Hepatocyte (in vitro differentiated cells): Measurements from ENCODE around the gene ELAVL4. TPM values are rescaled to one million over a fixed set of nuclear protein-coding genes. Genes with fewer than 3 reads are reported as not detected.

Experiments
- DNase-seq: peaks from one replicate; pipeline ENCODE4 v3.0.0-alpha.2; 2016; ENCODE audit warnings: low spot score
- H2AFZ ChIP-seq: fragments of 200-600 bp; sonication (generic); 2 replicates; pipeline ENCODE4 v1.6.0; 2016; ENCODE audit warnings: antibody characterized with exemption, mild to moderate bottlenecking
- H3K27ac ChIP-seq: fragments of 200-600 bp; sonication (generic); 2 replicates; pipeline ENCODE4 v1.5.1; 2016; ENCODE audit warnings: mild to moderate bottlenecking
- H3K27me3 ChIP-seq: fragments of 200-600 bp; sonication (generic); 2 replicates; pipeline ENCODE4 v1.6.1; 2016
- H3K36me3 ChIP-seq: fragments of 200-600 bp; sonication (generic); replicated peaks from 2 replicates; pipeline ENCODE4 v1.5.1; 2016; ENCODE audit warnings: low read depth; ENCODE audit not compliant: insufficient read depth
- H3K4me1 ChIP-seq: fragments of 200-600 bp; sonication (generic); 2 replicates; pipeline ENCODE4 v1.5.1; 2016; ENCODE audit warnings: mild to moderate bottlenecking, moderate library complexity; ENCODE audit not compliant: insufficient read depth
- H3K4me2 ChIP-seq: fragments of 200-600 bp; sonication (generic); 2 replicates; pipeline ENCODE4 v1.6.0; 2016
- H3K4me3 ChIP-seq: fragments of 200-600 bp; sonication (generic); 2 replicates; pipeline ENCODE4 v1.5.1; 2016; ENCODE audit warnings: mild to moderate bottlenecking
- H3K79me2 ChIP-seq: fragments of 200-600 bp; sonication (generic); 2 replicates; pipeline ENCODE4 v1.6.0; 2017; ENCODE audit warnings: mild to moderate bottlenecking
- H3K9me2 ChIP-seq: fragments of 200-600 bp; sonication (generic); replicated peaks from 2 replicates; pipeline ENCODE4 v1.6.0; 2017; ENCODE audit warnings: mild to moderate bottlenecking; ENCODE audit not compliant: insufficient read depth
- H3K9me3 ChIP-seq: fragments of 200-600 bp; sonication (generic); 2 replicates; pipeline ENCODE4 v1.5.1; 2016; ENCODE audit warnings: low read depth, mild to moderate bottlenecking
- H4K20me1 ChIP-seq: fragments of 200-600 bp; sonication (generic); 2 replicates; pipeline ENCODE4 v1.6.0; 2016; ENCODE audit warnings: mild to moderate bottlenecking; ENCODE audit not compliant: insufficient read depth, poor library complexity, severe bottlenecking
- CTCF ChIP-seq: fragments of 200-600 bp; sonication (generic); IDR thresholded peaks from 2 replicates; pipeline ENCODE4 v1.5.1; 2016; ENCODE audit warnings: antibody characterized with exemption, mild to moderate bottlenecking; ENCODE audit not compliant: poor library complexity
- EZH2 ChIP-seq: fragments of 200-600 bp; sonication (generic); IDR thresholded peaks from 2 replicates; pipeline ENCODE4 v1.6.1; 2016; ENCODE audit warnings: antibody characterized with exemption, mild to moderate bottlenecking, borderline replicate concordance
- EZH2phosphoT487 ChIP-seq: fragments of 200-600 bp; sonication (generic); IDR thresholded peaks from one replicate; pipeline ENCODE4 v1.6.1; 2018; ENCODE audit warnings: antibody characterized with exemption, mild to moderate bottlenecking, low read depth, moderate library complexity; ENCODE audit not compliant: unreplicated experiment, severe bottlenecking
- WGBS: methylation state at CpG from one replicate; pipeline ENCODE4 v1.1.6; 2016; ENCODE audit warnings: low lambda C conversion rate; ENCODE audit errors: missing lambda C conversion rate; 5-methylcytosine and 5-hydroxymethylcytosine counted together
- polyA plus RNA-seq: library from polyadenylated mRNA; unstranded; fragments of >200 nt; fragmentation: Nextera tagmentation; extraction: Ambion mirVana; gene quantifications from 2 replicates; pipeline ENCODE4 v1.2.1, GENCODE V29; 2016
- total RNA-seq: library from RNA; depleted of rRNA; stranded (reverse); fragments of >200 nt; gene quantifications from 2 replicates; pipeline ENCODE4 v1.2.3, GENCODE V29; 2014

ELAVL4 gene
- total and polyA plus RNA-seq, 2 experiments from 2014 or later: 0.07 to 0.08 TPM

- Histone ChIP-seq H4K20me1 (no peaks in the 10 kb centered on the region), H3K36me3 (no peaks in the 10 kb centered on the region), H3K4me1 (no peaks in the 10 kb centered on the region), H3K4me2 (no peak overlapping the region), H3K9me3 (no peaks in the 10 kb centered on the region), H3K4me3 (no peak overlapping the region), H3K27ac (no peak overlapping the region), H3K27me3 (no peaks in the 10 kb centered on the region), H2AFZ (no peak overlapping the region), H3K79me2 (no peaks in the 10 kb centered on the region), H3K9me2 (no peaks in the 10 kb centered on the region)
- no peak for DNase-seq
- TF ChIP-seq CTCF (no peak), EZH2 (no peak), EZH2phosphoT487 (no peak)
- 74% methylated on average over 9 of the region's 9 CpGs for WGBS
These were observed 1.4 kb downstream of the ELAVL4 start for GRCh38 chr1:50110151-50110550.

- Histone ChIP-seq H3K27me3 (no peaks in the 10 kb centered on the region), H3K36me3 (no peaks in the 10 kb centered on the region), H3K4me2 (no peak overlapping the region), H3K4me1 (no peaks in the 10 kb centered on the region), H3K4me3 (no peak overlapping the region), H3K9me3 (no peaks in the 10 kb centered on the region), H4K20me1 (no peaks in the 10 kb centered on the region), H3K9me2 (no peaks in the 10 kb centered on the region), H2AFZ (no peak overlapping the region), H3K27ac (no peak overlapping the region), H3K79me2 (no peaks in the 10 kb centered on the region)
- TF ChIP-seq EZH2: no peak
- WGBS: 51% methylated on average over 7 of the region's 7 CpGs
- no peak for DNase-seq
These were observed 1.9 kb downstream of the ELAVL4 start for GRCh38 chr1:50110656-50111055.

- H3K9me3 ChIP-seq: no peaks in the 10 kb centered on the region
- H3K27ac ChIP-seq: no peak overlapping the region
- no peak overlapping the region for H2AFZ ChIP-seq
- no peak for DNase-seq
- no peaks in the 10 kb centered on the region for H3K9me2 ChIP-seq
- TF ChIP-seq EZH2 (no peak), EZH2phosphoT487 (no peak), CTCF (no peak)
- H3K4me1 ChIP-seq: no peaks in the 10 kb centered on the region
- no peaks in the 10 kb centered on the region for H3K36me3 ChIP-seq
- WGBS: 66% methylated on average over 3 of the region's 3 CpGs
- H3K27me3 ChIP-seq: no peaks in the 10 kb centered on the region
- H3K79me2 ChIP-seq: no peaks in the 10 kb centered on the region
- H4K20me1 ChIP-seq: no peaks in the 10 kb centered on the region
- H3K4me2 ChIP-seq: no peak overlapping the region
- no peak overlapping the region for H3K4me3 ChIP-seq
These were observed 2.8 kb downstream of the ELAVL4 start for GRCh38 chr1:50111503-50111902.

DNA sequence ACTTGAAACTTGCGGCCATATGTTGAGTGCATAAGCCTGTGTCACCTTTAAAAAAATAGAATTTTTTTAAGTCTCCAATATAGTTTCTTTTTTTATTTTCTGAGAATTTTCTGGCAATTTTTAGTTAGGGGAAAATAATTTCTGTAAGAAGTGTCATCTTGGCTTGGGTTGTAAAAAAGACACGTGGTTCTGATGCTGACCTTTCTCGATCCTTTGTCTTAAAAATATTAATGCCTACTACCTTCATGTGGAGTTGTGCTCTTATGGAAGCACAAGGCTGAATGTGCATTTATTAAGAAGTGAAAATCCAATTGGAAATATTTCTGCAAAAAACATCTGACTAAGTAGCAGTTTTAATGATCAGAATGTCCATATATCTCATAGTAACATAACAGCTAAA, 3.5 kb downstream of the ELAVL4 start:
- no peaks in the 10 kb centered on the region for H4K20me1 ChIP-seq
- no peak overlapping the region for H3K4me3 ChIP-seq
- no peak overlapping the region for H3K27ac ChIP-seq
- TF ChIP-seq CTCF: no peak
- TF ChIP-seq EZH2phosphoT487: no peak
- no peak for TF ChIP-seq EZH2
- H3K79me2 ChIP-seq: no peaks in the 10 kb centered on the region
- no peaks in the 10 kb centered on the region for H3K27me3 ChIP-seq
- H3K9me3 ChIP-seq: no peaks in the 10 kb centered on the region
- H3K4me1 ChIP-seq: no peaks in the 10 kb centered on the region
- WGBS: 74% methylated on average over 3 of the region's 3 CpGs
- DNase-seq: no peak
- no peak overlapping the region for H3K4me2 ChIP-seq
- no peaks in the 10 kb centered on the region for H3K36me3 ChIP-seq
- no peaks in the 10 kb centered on the region for H3K9me2 ChIP-seq
- H2AFZ ChIP-seq: no peak overlapping the region
